GM18517 (cell line): ENCODE data around the gene ST6GAL1.
A peak's percentile ranks its signal among the peaks of the same experiment; 100 is the strongest.

Experiments used
- ATAC-seq: cut with Tn5 transposase; IDR thresholded peaks from one replicate; pipeline ENCODE4 v1.9.1; 2021; ENCODE audit warnings: mild to moderate bottlenecking, moderate library complexity; ENCODE audit not compliant: unreplicated experiment

The ST6GAL1 gene

DNA sequence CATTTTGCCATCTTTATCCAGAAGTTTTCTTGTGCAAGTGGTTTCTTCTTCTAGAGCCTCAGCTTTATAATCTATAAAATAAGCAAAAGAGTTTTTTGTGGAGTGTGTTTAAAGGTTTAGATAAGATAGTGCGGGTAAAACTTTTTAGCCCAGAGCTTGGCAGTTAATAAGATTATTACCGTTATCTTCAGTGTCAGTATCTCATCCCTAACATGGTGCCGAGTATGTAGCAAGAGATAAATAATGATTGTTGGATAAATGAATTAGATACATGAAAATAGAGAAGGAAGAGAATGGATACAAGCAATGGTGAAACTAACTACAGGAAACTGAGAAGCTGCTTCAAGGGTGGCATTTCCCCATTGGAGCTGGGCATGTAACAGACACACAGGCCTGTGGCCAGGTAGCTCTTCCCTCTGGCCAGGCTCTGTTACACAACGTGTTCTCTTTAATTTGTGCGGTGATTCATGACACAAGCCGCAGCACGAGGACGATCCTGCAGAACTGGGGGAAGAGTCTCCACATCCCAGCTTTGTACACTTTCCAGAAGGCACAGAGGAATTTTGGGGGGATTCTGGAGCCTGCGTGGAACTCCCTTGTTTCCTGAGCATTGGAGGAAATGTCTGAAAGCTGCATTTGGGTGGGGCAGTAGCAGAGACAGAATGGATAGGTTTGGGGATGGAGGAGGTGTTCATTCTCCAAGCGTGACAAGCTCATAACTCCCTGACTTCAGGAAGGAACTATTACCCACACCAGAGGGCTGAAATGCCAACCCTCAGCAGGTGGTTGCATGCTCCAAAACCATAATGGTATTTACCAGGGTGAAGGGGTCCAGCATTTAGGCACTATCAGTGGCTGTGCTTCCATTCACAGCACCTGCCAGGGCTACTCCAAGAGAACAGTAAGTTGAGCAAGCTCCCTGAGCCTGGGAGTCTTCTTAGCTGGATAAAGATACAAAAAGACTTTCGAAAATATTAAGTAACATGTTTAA, 14.2 kb upstream of the ST6GAL1 start:
- no peak for ATAC-seq

DNA sequence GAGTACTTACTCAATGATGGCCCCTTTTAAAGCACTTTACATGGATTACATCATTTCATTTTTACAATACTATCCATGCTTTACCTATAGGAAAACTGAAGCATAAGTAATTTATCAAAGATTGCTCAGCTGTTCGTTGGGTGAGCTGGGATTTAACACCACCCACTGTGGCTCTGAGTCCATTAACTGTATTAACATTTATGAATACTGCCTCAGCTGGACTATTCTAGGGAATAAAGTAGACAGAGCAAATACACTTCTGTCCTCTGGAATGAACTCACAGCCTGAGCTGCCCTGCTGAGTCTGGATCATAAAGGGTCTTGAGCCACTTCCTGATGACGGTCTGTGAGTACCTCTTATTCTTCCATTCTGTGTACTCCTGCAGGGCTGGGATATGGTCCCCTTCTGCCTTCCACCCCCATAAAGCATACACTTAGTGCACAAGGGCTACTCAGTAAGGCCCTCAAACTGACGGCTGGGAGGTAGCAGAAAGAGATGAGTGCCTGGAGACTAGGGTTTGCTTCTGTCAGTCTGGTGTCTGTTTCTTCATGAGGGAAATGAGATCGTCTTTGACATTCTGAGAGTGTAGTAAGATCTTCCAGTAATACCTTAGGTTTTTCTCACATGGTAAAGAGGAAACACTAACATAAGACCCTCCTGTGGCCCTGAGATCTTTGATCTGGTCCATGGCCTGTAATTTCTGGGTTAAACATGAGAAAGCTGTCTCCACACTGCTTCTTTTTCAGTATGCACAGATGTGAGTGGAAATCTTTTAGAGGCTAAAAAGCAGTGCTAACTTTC, 12.6 kb upstream of the ST6GAL1 start:
- ATAC-seq: no peak

DNA sequence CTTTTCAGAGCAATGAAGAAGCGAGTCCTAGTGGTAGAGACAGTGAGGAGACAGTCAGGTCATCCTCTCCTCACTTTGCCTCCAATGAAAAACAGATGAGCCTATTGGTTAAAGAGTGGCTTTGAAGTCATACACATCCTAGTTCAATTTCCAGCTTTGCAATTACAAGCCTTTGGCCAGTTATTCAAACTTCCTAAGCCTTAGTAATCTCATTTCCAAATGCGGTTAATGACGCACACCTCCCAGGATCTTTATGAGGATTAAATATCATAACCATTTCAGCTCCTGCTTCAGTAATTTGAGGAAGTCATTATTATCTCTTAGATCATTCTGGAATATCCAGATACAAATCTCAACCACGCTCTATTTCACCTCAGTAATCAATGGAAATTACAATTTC, 10.0 kb upstream of the ST6GAL1 start:
- ATAC-seq: no peak

DNA sequence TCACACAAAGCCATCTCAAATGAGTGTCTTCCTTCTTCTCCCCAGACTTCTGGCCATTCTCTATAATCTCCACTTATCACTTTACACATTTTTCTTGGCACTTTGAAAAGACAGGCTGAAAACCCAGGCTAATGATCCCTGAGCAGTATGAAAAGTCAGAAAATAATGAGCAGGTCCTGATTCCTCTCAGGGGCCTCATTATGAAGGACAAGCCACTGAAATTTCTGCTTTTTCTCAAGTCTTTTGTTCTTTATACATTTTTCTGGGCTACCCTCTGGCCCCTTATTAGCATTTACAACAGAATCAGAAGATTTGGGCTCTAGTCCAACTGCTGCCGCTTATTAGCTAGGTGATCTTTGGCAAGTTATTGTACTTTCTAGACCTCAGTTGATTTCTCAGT, 9.5 kb upstream of the ST6GAL1 start:
- no peak for ATAC-seq

DNA sequence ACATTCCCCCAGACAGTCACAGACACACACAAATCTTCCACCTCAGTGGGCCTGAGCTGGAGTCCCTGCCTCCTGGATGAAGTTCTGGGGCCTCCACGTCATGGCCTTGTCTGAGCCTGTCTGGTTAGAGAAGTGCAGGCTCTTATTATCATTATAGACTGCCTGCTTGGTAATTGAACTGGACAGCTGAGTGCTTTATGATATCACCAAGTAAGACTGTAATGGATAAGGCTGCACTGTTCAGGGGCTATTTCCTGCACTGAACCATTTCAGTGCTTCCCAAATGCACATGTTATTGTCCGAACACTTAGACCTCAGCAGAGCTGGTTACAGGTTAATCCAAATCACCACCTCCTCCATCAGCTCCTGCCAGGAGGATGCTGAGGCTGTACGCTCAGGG, 8.7 kb upstream of the ST6GAL1 start:
- ATAC-seq: no peak

DNA sequence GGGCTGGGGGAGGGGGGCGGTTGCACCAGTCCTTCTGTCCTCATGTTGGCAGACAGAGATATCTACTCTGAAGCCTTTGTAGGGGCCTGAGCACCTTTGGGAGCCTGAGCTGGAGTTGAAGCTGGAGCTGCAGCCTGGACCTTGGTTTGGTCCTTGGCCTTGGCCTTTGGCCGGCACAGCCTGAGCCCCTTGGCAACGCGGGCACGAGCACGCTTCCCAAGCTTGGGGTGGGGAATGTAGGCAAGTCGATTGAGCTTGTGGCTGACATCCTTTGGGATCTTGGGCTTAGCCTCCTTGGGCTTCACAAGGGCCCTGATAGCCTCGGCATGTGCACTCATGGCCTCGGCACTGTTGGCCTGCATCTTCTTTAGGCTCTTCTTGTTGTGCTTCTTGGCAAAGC, 8.1 kb upstream of the ST6GAL1 start:
- ATAC-seq: no peak

DNA sequence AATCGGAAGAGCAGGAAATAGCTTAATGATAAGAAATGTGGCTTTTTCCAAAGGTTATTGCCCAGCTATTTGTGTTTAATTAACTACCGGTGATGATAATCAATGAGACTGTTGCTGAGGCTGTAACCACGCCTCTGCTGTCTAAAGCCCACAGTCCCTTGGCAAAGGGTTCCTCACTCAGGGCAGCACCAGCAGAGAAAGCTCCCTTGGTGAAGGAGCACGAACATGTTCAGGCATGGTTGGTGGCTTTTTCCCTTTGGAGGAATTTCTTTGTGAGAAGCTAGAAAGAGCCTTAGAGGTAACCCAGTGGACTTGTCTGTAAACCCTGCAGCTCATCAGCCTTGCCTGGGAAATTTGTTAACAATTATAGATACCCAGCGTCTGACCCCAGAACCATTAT, 7.5 kb upstream of the ST6GAL1 start:
- ATAC-seq: no peak

DNA sequence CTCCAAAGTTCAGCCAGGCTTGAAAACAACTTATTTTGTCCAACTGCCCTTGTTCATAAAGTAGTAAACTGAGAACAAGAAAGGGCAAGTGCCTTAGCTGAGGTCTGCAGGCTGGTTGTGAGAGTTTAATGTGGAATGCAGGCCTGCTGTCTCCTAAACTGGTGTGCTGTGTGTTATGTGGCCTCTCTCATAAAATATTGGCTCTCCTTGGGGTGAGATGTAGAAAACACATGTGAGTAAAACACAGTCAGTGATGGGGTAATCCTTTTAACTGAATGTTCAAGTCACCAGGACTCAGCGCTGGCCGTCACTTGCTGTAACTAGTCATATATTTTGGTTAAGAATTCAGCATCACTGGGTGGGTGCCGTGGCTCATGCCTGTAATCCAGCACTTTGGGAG, 7.1 kb upstream of the ST6GAL1 start:
- ATAC-seq: no peak

DNA sequence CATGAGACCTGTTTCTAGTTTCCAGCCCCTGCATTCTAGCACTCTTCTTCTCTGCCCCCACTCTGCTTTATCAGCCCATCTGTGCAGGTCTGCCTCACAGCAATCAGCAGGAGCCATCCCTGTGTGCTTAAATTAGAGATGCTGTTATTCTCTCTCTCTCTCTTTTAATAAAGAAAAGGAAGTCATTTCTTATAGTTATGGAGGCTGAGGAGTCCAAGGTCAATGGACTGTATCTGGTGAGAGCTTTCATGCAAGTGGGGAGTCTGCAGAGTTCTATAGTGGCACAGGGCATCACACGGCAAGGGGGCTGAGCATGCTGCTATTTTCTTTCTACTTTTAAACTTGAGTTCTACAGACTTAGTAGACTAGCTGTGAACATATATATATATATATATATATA, 4.5 kb upstream of the ST6GAL1 start:
- no peak for ATAC-seq

DNA sequence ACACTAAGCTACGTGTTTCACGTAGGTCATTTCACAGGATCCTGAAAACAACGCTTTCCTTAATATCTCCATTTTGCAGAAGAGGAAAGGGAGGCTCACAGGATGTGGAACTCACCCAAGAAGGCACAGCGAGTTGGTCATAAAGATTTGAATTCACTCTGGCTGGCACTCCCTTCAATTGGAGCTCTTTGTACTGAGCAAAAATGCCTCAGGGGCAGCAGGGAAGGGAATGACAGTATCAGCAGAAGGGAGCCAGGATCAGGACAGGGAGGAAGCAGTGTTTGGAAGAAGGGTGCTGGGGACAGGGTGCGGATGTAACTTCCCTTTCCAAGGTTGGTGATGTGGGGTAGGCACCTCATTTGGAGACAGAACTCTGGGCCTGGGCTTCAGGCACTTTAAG, 1.1 kb upstream of the ST6GAL1 start:
- ATAC-seq: no peak

DNA sequence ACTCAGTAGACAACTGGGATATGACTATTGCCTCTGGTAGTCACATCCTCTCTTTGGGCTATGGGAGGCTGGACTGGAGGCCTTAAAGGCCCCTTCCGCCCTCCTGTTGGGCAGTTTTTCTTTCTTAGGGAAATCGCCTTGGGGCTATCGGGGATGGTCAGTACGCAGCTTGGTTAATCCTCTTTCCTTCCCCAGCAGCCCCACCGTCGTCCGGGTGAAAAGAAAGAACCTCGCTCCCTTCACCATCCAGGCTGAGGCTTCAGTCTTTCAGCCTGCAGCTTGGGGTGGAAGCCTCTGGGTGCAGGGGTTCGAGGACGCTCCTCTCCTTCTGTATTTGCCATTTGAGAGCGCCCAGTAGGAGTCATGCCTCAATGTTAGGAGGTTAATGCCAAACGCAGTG, 641 bp upstream of the ST6GAL1 start:
- ATAC-seq: no peak

DNA sequence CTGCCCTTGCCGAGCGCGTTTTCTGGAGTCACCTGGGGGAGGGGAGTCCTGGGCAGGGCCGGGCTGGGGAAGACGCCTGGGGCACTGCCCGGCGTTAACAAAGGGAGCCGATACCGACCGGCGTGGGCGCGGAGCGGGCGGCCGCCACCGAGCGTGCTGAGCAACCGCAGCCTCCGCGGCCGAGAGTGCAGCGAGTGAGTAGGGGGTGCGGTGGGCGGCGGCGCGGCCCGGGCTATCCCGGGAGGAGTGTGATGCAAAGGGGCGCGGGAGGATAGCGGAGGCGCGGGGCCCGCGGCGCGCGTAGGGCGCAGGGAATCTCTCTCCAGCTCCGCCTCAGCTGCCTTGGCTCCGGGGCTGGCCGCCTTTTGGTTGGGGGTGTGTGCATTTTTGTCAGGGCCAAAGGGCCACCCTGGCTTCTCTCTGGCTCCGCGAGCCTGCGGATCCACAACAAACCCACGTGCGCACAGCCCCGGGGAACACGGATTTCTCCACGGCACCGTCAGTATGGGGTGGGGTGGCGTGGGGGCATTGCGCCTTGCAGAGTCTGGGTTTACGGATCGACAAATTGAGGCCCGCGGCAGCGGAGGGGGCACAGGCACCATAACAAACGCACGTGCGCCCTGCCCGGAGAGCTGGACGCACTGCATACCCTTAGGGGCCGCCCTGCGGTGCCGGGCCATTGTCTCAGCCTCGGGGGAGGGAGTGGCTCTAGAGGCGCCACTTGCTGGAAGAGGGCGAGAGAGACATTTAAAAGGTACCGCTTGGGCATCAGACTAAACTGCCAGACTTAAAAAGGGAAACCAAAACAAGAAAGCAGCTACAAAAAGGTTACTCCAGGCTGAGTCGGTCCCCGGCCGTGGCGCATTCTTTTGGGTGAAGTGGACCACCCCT, 560 bp downstream of the ST6GAL1 start:
- ATAC-seq: peak; percentile 78

DNA sequence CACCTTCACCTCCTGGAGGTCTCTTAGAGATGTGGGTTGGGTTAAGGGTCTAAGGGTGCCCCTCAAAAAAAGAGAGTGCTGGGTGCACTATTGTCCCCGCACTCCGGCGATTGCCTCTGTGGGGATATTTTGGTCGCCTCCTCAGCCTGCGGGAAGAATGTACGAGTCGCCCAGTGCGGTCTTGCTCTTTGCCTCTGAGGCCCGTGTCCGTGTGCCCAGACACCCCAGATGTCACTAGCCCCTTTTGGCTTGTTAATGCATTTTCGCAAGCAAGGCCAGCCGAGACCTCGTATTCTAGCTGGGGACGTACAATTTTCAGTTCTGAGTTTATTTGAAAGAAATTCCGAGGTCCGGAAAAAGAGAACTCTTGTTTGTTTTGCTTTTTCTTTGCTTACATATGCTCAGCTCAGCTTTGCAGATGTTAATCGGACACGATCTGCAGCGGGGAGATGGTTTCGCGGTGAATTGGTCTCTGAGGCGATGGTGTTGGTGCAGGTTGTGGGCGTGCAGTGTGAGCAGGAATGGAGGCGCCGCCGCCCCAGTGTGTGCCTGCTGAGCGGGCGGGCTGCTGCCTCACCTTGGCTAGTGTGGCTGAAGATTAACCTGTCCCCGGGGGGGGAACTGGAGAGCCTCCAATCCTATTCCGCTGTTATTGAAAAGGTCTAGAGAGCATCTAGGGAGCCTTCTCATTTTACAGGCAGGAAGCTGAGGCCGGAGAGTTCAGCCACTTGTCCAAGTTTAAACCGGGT, 1.4 kb downstream of the ST6GAL1 start:
- peak; percentile 10 for ATAC-seq

DNA sequence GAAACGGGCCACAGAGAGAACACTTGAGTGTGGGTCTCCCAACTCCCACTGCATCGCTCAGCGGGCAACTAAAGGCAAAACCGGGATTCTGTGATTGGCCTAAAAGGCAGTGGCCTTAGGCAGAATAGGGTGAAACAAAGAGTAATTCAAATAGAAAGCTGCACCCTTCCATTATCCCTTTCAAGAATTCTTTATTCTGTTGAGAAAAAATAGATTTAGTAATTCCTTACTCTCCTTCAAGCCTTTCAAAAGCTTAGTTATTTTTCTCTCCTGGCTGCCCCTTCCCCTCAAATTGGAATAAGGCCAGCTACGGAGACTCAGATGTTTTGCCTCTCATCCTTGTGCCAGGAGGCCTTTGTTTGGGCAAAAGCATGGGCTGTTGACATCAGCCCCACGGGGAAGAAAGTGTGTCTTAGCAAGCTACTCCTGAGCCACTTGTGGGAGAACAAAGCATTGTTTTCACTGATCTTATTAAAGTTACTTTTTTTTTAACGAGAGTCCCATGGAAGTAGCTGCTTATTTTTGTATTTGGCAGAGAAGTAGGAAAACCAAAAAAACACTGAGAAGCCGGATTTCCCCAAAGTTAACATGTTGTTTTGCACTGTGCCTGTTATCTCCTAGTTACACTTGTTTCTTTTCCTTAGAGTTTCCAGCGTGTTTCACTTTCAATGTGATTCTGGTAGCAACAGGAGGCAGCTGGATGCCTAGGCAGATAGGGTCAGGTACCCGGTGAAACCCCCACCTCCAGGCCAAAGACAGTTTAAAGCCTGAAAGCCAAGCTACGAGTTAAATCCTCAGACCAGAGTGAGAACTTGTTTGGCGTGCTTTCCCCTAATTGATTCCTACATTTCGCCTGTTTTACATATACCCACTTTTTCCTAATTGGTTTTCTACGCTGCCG, 2.2 kb downstream of the ST6GAL1 start:
- no peak for ATAC-seq

DNA sequence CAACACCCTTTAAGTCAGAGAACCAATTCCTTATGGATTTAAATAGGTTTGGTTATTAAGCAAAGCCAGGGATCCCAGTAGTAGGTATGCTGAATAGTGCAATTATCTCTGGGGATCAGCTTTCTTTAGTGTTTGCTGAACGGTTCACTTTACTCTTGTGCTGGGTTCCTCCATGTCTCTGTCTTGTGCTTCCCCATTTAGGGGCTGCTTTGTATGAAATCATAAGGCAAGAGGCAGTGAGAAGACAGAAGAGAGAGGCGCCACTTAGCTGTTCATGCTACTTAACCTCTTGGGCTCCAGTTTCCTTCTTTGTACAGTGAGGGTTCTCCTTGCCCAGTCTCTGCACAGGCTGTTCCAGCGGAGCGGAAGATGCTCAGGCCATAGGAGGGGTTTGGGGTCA, 3.5 kb downstream of the ST6GAL1 start:
- no peak for ATAC-seq

DNA sequence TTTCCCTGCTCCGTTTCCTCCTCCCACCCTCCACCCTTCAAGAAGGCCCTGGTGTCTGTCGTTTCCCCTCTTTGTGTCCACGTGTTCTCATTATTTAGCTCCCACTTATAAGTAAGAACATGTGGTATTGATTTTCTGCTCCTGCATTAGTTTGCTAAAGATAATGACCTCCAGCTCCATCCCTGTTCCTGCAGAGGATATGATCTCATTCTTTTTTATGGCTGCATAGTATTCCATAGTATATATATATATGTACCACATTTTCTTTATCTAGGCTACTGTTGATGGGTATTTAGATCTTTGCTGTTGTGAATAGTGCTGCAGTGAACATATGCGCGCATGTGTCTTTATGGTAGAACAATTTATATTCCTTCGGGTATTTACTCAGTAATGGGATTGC, 4.8 kb downstream of the ST6GAL1 start:
- no peak for ATAC-seq

DNA sequence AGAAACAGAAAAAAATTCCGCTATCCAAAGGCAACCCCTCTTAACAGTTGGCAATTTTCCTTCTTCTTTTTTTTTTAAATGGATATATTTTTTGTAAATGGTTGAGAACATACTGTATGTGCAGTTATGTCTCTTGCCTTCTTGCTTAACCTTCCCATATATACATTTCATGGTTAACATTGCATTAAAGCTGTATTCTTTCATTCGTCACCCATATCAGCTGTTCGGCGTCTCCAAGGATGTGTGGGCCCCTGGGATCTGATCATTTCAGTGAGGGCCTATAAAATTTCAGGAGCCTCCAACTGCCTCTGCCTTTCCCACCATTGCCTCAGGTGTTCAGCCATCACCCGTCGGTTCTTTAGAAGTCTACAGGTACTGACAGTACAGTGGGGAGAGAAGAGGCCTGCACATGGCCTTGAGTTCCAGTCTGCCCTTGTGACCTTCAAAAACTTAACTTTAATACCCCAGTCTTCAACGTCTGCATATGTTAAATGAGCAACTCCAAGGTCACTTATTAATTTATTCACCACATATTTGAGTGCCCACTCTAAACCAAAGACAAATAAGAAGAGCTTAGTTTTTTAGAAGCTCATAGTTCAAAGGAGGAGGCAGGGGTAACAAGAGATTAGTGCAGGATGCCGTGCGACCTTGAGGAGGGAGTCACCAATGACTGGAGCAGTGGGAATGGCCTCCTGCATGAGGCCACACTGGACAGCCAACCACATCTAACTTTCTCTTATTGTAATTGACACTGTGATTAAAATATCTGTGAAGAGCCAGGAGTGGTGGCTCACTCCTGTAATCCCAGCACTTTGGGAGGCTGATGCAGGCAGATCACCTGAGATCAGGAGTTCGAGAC, 6.9 kb downstream of the ST6GAL1 start:
- ATAC-seq: no peak

DNA sequence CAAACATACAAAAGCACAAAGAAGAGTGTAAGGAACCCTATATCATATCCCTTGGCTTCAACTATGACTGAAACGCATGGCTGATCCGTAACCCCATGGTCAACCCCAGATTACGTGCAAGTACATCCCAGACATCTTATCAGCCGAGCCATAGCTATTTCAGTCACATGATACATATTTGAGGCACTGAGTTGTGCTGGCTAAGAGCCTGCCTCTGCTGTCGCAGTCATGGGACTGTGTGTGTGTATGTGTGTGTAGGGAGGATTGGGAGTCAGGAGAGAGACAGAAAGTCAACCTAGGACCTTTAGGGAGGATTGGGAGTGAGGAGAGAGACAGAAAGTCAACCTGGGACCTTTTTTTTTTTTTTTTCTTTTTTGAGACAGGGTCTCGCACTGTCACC, 8.4 kb downstream of the ST6GAL1 start:
- no peak for ATAC-seq
